Ovary (tissue), 9 donors: Measurements from ENCODE around the gene TMPRSS3. TPM values are rescaled to one million over a fixed set of nuclear protein-coding genes. Genes with fewer than 3 reads are reported as not detected.

ENCODE experiments used
- DNase-seq, 5 donors: peaks; one replicate each; pipeline ENCODE4 v3.0.0-alpha.2; 2019 to 2020
- H3K27ac ChIP-seq, 2 donors: fragments of 200-600 bp; one replicate each; pipeline versions ENCODE4 v1.5.1 to v1.8.0; 2019 to 2022
- H3K27me3 ChIP-seq: fragments of 200-600 bp; one replicate; pipeline ENCODE4 v1.8.0; 2022
- H3K36me3 ChIP-seq: fragments of 200-600 bp; sonication (generic); one replicate; pipeline ENCODE4 v1.5.1; 2019
- H3K4me1 ChIP-seq: one replicate; pipeline ENCODE4 v1.8.1; 2013; ENCODE audit warnings: mild to moderate bottlenecking, moderate library complexity; ENCODE audit not compliant: insufficient read depth
- H3K4me3 ChIP-seq: fragments of 200-600 bp; sonication (generic); one replicate; pipeline ENCODE4 v1.5.1; 2017
- H3K9me3 ChIP-seq, 2 donors: fragments of 200-600 bp in 1 of 2; sonication (generic) in 1 of 2; one replicate each; pipeline versions ENCODE4 v1.5.1 to v1.8.1; 2013 to 2019; ENCODE audit warnings: mild to moderate bottlenecking in 1 of 2, moderate library complexity in 1 of 2
- EP300 ChIP-seq: sonication (generic); formaldehyde crosslinking; IDR thresholded peaks from one replicate; pipeline ENCODE4 v1.6.1; 2017; ENCODE audit warnings: antibody characterized with exemption
- POLR2A ChIP-seq: fragments of 450-650 bp; IDR thresholded peaks from one replicate; pipeline ENCODE4 v1.6.1; 2017; ENCODE audit warnings: antibody characterized with exemption, mild to moderate bottlenecking, moderate library complexity
- WGBS, 3 donors: extraction: QIAGEN DNeasy Blood & Tissue Kit in 1 of 3; methylation state at CpG; one replicate each; pipeline versions ENCODE4 v1.1.5 to v1.1.7; 2013 to 2017; 5-methylcytosine and 5-hydroxymethylcytosine counted together
- intact Hi-C, 4 donors: fragments of 100-400 bp; cut with DNase I; formaldehyde crosslinking; loops; one replicate each; pipeline versions ENCODE4 v1.11.0 to v1.15.1; 2022 to 2023
- polyA plus RNA-seq, 2 donors: library from polyadenylated mRNA; stranded (reverse); fragments of 200-250 nt in 1 of 2; fragments of 350-450 nt in 1 of 2; fragmentation: Illumina TruSeq in 1 of 2; extraction: RNeasy Lipid Tissue Mini Kit (QIAGEN cat#74804) in 1 of 2; gene quantifications; one replicate each; pipeline ENCODE4 v1.2.3, GENCODE V29; 2013 to 2014
- total RNA-seq, 7 donors: library from RNA; depleted of rRNA in 2 of 7; stranded (reverse); fragments of >200 nt in 2 of 7; fragmentation: NEBNext Ultra II Directional in 3 of 7; extraction: Animal tissue kit (Norgen Biotek cat#: 25700) in 3 of 7; gene quantifications; one replicate each; pipeline versions ENCODE4 v1.1.0 to v1.2.4, GENCODE V29; 2016 to 2023
- TF ChIP-seq, protein P1 (sequence below), 3 donors: fragments of 450-650 bp in 2 of 3; fragments of 200-600 bp in 1 of 3; IDR thresholded peaks; one replicate each; pipeline versions ENCODE4 v1.5.1 to v1.8.0; 2016 to 2022; ENCODE audit warnings: antibody characterized with exemption in 3 of 3, mild to moderate bottlenecking in 1 of 3
- donor health status: DM: no; HTN: no; CAD: no; lungs with moderate emphysema.
- donor health status: DM: no; HTN: no; CAD: no.
- donor health status: Bipolar disorder and iron deficiency.
- donor health status: DM: yes; HTN: yes; CAD: no.
- donor health status: DM: no; HTN: no; CAD: no.
- donor health status: DM: yes; HTN: yes; CAD: no.

The TMPRSS3 gene
- total and polyA plus RNA-seq, 9 donors = 0.07 to 28.6 (median 1.4) TPM; not detected in 2

DNA sequence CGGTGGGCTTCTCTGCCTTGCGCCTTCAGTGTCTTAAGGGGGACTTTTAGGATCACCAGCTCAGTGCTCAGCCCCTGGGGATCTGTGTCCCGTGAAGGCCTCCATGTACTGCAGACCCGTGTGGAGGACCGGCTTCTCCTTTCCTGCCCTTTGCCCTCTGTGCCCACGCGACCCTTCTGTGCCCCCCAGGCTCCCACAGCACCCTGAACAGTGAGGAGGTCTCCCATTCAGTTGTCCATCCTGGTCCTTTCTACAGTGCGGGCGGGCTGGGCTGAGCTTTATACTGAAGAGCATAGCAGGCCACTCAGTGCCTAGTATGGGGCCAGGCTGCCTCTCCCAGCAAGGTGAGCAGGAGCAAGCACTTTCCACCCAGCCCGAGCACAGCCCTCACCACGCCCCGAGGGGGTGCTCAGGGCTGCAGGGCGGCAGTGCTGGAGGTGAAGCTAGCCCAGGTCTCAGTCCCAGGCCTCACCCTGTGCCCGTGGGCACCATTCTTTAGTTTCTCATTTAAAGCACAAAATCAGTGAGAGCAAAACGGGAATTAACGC is 21.9 kb downstream of the TMPRSS3 start:
- Histone ChIP-seq H3K4me1 (no peaks in the 10 kb centered on the region), H3K27me3 (no peaks in the 10 kb centered on the region), H3K27ac (no peak overlapping the region), H3K4me3 (no peak overlapping the region), H3K36me3 (no peaks in the 10 kb centered on the region), H3K9me3 (no peaks in the 10 kb centered on the region)
- 80 to 86% (median 85%) methylated on average over 16 of the region's 16 CpGs for WGBS, 3 donors
- intact Hi-C loops = no loop called here
- no peak for DNase-seq
- TF ChIP-seq EP300 = no peak
- TF ChIP-seq, protein P1, sequence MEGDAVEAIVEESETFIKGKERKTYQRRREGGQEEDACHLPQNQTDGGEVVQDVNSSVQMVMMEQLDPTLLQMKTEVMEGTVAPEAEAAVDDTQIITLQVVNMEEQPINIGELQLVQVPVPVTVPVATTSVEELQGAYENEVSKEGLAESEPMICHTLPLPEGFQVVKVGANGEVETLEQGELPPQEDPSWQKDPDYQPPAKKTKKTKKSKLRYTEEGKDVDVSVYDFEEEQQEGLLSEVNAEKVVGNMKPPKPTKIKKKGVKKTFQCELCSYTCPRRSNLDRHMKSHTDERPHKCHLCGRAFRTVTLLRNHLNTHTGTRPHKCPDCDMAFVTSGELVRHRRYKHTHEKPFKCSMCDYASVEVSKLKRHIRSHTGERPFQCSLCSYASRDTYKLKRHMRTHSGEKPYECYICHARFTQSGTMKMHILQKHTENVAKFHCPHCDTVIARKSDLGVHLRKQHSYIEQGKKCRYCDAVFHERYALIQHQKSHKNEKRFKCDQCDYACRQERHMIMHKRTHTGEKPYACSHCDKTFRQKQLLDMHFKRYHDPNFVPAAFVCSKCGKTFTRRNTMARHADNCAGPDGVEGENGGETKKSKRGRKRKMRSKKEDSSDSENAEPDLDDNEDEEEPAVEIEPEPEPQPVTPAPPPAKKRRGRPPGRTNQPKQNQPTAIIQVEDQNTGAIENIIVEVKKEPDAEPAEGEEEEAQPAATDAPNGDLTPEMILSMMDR (IDR thresholded peaks at IDR 0.05) = no peak
- no peak for TF ChIP-seq POLR2A

DNA sequence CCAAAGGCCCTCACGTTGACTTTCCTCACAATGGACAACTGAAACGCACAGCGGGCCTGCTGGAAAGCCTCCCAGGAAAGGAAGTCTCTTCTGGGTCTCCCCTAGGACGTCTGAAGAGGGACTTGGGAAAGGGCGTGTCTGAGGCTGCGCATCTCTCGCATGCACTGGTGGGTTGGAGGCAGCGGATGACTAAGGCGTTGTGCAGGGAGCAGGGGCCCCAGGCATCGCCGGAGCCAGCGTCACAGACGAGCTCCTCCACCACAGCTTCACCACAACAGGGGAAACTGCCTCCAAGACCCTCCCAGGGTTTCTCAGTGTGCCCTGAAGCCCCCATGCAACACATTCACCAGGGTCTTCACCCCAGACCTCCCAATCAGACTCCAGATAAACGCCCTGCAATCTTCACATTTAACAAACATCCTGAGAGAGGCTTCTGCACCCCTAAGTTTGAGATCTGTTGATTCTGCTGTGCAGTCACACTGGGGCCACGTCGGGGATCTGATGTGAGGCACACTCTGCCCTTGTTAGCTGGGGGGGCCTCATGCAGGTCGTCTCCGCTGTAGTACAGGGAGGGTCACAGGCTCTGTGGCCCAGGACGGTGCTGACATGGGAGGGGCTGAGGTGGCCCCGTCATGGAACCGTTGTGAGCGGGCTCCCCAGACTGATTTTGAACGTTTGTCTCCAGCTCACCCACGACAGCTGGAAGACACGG is 22.5 kb downstream of the TMPRSS3 start:
- intact Hi-C loops = no loop called here

DNA sequence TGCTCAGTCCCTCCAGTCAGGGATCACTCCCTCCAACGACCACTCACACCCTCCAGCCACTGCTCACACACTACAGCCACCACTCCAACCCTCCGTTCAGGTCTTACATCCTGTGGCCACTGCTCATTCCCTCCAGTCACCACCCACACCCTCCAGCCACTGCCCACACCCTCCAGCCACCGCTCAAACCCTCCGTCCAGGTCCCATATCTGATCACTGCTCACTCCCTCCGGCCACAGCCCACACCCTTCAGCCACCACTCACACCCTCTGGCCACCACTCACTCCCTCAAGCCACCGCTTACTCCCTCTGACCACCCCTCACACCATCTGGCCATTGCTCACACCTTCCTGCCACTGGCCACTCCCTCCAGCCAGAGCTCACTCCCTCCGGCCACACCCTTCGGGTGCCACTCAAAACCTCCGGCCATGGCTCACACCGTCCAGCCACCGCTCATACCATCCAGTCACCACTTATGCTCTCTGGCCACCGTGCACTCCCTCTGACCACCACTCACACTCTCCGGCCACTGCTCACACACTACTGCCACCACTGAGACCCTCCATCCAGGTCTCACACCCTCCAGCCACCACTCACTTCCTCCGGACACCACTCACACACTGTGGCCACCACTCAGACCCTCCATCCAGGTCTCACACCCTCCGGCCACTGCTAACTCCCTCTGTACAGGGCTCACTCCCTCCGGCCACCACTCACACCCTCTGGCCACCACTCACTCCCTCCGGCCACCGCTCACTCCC is 24.8 kb downstream of the TMPRSS3 start:
- no peak for TF ChIP-seq POLR2A
- TF ChIP-seq, protein P1 (IDR thresholded peaks at IDR 0.05) = no peak
- no peak for TF ChIP-seq EP300
- intact Hi-C loops = no loop called here
- no peaks in the 10 kb centered on the region for H3K27me3 ChIP-seq
- no peaks in the 10 kb centered on the region for H3K36me3 ChIP-seq
- 78 to 79% (median 79%) methylated on average over 18 of the region's 18 CpGs for WGBS, 3 donors
- no peak overlapping the region for H3K27ac ChIP-seq
- no peak for DNase-seq
- no peaks in the 10 kb centered on the region for H3K9me3 ChIP-seq
- no peaks in the 10 kb centered on the region for H3K4me1 ChIP-seq
- no peak overlapping the region for H3K4me3 ChIP-seq

More for the DNA sequence above, 22.5 kb downstream of the TMPRSS3 start:
- no peak for TF ChIP-seq EP300
- 75 to 80% (median 77%) methylated on average over 25 of the region's 25 CpGs for WGBS, 3 donors
- H3K36me3 ChIP-seq = no peaks in the 10 kb centered on the region
- H3K27ac ChIP-seq = no peak overlapping the region
- no peak for DNase-seq
- no peaks in the 10 kb centered on the region for H3K4me1 ChIP-seq
- H3K9me3 ChIP-seq = no peaks in the 10 kb centered on the region
- no peak overlapping the region for H3K4me3 ChIP-seq
- no peaks in the 10 kb centered on the region for H3K27me3 ChIP-seq

DNA sequence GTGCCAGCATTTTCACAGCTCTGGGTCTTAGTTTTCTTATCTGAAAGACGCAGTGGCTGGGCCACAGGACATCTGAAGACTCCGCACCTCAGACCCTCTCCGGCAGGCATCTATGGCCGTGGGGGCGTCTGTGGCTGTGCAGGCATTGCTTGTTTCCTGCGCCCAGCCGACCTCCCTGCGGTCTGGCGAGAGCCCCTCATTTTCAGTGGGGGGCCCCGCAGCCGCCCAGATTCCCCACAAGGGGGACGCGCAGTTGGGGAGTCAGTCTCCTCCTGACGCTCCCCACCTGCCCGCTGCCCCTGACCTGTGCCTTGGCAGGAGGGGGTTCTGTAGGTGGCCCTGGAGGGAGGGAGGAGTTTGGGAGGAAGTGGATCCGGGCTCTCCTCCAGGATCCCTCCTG is 26.0 kb downstream of the TMPRSS3 start:
- Histone ChIP-seq H3K27me3 (no peaks in the 10 kb centered on the region), H3K4me1 (no peaks in the 10 kb centered on the region), H3K36me3 (no peaks in the 10 kb centered on the region), H3K27ac (no peak overlapping the region), H3K9me3 (no peaks in the 10 kb centered on the region), H3K4me3 (no peak overlapping the region)
- WGBS, 3 donors = 25 to 41% (median 36%) methylated on average over 11 to 16 of the region's 16 CpGs
- intact Hi-C loops = no loop called here
- DNase-seq = no peak
- TF ChIP-seq POLR2A (no peak), EP300 (no peak)
- TF ChIP-seq, protein P1 (IDR thresholded peaks at IDR 0.05) = no peak
